ENCODE data around the gene HMGN2.
"Not testable (repeated sequence)": the region's sequence is repeated elsewhere in the genome, so short reads cannot be mapped to it uniquely, and the experiment has no call there.

Gene HMGN2

DNA sequence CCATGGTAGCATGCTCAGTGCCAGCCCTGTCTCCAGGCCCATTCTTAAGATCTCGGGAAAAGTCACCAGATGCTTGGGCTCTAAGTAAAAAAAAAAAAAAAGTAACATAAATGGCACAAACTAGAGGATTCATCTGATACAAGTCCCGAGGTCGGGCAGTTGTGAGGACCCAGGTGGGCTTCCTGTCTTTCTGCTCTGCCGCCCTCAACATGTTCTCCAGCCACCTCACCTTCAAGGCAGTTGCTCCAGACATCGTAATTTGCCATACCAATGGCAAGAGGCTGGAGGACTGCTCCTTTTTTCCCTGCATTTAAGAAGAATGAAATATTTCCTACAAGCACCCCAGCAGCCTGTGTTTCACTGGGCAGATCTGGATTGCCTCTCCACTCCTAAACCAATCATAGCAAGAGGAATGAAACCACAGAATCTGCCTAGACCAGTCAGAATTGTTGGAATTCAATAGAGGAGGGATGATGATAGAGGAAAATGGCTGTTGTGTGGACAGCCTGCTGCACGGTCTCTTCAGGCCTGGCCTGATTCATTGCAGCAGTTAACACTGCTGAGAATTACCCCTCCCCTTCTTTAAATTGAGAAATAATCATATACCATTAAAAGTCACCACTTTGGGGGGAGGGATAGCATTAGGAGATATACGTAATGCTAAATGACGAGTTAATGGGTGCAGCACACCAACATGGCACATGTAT, 5.4 kb downstream of the HMGN2 start:
- FAIRE-seq = no peak

DNA sequence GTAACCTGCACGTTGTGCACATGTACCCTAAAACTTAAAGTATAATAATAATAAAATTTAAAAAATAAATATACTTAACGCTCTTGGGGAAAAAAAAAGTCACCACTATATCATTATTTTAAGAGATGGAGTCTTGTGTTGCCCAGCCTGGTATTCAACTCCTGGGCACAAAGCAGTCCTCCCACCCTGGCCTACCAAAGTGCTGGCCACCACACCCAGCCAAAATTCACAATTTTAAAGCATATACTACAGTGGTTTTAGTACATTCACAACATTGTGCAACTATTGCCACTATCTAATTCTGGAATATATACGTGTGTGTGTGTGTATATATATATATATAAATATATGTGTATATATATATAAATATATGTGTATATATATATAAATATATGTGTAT, 5.9 kb downstream of the HMGN2 start:
- FAIRE-seq = no peak

DNA sequence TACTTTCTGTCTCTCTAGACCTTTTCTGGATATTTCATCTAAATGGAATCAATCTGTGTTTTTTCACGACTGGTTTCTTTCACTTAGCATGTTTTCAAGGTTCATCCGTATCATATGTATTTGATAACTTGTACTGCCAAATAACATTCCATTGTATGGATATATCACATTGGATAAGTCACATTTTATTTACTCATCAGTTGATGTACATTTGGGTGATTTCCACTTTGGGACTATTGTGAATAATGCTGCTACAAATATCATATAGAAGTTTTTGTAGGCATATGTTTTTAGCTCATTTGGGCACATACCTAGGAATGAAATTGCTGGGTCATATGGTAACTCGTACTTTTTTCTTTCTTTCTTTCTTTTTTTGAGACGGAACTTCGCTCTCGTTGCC, 6.7 kb downstream of the HMGN2 start:
- FAIRE-seq = no peak

DNA sequence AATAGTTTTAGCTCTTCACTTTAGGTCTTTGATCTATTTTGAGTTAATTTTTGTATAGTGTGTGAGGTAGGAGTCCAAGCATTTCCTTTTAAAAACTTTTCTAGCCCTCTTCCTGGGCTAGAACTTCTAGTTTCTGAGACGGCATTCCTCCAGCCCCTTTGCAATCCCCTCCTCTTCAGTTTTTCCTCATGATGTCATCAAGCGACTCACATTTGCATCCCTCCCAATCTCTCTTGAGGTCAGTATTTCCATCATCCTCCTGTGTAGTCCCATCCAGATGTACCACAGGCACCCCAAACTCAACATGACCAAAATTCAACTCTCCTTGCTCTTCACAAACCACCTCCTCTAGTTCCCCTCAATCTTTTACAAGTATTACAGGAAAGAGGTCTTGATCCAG, 10.7 kb downstream of the HMGN2 start:
- no peak for FAIRE-seq

DNA sequence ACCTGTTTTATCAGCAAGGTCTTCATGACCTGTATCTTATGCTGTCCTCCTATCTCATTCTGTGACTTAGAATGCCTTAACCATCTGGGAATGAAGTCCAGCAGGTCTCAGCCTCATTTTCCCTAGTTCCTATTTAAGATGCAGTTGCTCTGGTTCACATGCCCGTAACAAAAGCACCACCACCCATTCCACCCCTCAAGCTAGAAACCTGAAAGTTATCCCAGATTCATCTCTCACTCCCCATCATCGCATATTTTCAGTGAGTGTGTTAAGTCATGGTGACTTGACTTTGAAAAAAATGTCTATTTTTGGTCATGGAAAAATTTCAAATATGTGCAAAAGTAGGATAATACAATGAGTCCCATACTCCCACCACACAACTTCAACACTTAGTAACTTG, 11.7 kb downstream of the HMGN2 start:
- FAIRE-seq = no peak

DNA sequence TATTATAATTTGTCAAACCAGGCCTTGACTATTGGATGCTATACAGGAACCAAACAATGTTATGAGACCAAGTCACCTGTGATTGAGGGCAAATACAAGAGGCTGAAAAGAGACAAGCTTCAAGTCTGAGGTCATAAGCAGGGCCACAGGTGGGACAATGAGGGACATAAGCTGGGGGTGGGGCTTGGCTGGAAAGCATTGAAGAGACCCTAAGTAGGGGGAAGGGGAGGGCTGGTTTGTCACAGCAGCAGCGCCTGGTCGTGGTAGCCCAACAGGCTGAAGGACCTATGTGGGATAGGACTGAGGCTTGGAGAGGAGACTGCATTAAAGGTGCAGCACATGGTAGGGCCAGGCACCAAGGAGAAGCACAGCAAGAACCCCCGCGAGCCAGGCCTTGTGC, 17.9 kb downstream of the HMGN2 start:
- FAIRE-seq = no peak

DNA sequence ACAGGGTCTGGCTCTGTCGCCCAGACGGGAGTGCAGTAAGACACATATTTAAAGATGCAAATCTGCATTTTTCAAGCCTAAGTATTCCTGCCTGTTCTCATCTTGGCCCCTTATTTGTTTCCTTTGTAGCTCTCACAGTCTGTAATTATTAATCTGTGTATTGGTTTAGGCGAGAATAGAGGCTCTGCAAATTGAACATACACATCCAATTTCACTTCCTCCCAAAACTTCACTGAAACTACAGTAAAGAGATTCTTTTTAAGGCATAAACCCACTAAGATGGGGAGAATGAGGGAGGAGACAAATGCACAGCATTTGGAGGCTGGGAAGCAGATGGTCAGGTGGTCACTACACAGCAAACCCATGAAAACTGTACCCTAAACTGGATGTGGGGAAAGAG, 21.0 kb downstream of the HMGN2 start:
- no peak for FAIRE-seq

DNA sequence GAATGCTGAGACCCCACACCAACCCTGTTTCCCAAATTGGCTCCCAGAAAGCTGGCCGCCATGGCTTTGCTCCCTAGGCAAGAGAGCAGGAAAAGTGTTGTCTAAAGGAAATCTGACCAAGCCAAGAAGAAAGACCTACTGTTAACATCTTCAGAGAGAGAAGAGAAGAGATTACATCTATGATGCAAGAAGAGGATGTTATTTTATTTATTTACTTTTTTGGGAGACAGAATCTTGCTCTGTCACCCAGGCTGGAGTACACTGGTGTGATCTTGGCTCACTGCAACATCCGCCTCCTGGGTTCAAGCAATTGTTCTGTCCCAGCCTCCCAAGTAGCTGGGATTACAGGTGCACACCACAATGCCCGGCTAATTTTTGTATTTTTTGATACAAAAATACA, 21.7 kb downstream of the HMGN2 start:
- FAIRE-seq = no peak

DNA sequence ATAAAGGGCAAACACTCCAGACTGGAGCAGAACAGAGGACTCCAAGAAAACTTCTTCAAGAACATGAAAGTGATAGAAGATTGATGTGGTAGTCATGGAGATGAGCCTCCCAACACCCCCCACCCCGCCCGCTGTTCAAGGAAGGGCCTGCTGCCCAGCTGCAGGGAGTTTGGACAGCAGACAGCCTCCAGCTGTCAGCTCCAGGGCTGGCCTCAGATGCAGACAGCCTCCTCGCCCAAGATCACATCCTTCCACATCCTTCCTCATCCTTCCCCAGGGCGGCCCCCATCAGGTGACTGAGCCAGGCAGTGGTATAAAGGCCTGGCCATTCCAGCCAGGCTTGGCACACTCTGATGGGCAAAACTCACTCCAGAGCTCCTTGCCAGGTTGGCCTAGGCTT, 24.6 kb downstream of the HMGN2 start:
- FAIRE-seq = no peak

DNA sequence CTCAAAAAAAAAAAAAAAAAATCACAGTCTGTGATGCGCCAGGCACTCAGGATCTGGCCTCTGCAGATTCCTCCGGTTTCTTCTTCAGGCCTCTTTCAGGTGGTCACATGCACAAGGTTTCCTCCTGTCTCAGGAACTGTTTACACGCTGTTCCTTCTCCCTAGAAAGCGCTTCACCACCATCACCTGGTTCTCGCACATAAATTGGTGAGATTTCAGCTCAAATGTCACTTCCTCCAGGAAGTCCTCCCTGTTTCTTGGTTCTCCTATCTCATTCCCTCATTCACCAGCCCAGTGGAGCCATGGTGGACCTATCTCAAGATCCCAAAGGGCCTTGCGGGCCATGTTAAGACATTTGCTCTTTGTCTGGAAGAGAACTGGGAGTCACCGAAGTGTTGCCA, 26.7 kb downstream of the HMGN2 start:
- no peak for FAIRE-seq

DNA sequence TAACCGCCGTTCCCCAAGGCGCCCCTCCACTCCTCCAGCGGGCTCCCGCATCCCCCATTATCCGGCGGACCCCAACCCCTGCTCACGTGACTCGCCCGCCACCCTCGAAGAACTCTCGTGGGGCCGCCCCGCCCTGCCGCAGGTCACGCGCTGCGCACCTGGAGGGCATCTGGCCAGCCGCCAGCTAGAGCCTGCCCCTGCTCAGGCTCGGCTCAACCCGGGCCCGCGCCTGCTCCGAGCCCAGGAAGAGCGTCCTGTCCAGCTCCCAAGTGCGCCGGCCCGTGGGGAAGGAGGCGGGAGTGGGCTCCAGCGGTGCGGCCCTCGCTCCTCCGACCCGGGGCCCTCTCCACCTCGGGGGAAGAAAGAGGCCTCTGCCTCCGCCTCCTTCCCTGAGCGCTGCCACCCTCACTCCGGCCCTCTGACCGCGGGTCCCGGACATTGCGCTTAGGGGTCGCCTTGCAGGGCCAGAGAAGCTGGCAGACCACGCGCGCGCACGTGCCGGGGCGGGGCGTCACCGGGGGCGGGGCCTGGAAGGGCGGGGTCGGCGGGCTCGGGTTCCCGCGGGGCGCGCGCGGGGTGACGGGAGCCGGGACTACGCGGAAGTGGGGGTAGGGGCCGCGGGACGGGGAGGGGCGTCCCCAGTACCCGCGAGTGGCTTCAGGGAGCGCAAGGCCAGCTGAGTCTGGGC, 28.4 kb downstream of the HMGN2 start:
- FAIRE-seq = no peak

DNA sequence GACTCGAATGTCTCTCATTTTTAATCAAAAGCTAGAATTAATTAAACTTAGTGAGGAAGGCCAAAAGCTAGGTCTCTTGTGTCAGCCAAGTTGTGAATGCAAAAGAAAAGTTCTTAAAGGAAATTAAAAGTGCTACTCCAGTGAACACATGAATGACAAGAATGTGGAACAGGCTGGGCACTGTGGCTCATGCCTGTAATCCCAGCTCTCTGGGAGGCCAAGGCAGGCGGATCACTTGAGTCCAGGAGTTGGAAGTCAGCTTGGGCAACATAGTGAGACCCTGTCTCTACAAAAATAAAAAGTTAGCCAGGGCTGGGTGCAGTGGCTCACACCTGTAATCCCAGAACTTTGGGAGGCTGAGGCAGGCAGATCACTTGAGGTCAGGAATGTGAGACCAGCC, 38.5 kb downstream of the HMGN2 start:
- not testable (repeated sequence) for FAIRE-seq

DNA sequence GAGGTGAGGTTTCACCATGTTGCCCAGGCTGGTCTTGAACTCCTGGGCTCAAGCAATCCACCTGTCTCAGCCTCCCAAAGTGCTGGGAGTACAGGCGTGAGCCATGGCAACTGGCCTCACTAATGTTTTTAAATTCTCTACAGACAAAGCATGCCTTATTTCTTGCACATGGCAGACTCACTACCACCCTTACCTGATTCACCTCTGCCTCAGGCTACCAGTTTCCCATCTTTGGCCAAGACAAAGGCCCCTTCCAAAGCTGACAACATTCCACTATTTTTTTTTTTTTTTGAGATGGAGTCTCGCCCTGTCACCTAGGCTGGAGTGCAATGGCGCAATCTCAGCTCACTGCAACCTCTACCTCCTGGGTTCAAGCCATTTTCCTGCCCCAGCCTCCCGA, 43.6 kb downstream of the HMGN2 start:
- not testable (repeated sequence) for FAIRE-seq

DNA sequence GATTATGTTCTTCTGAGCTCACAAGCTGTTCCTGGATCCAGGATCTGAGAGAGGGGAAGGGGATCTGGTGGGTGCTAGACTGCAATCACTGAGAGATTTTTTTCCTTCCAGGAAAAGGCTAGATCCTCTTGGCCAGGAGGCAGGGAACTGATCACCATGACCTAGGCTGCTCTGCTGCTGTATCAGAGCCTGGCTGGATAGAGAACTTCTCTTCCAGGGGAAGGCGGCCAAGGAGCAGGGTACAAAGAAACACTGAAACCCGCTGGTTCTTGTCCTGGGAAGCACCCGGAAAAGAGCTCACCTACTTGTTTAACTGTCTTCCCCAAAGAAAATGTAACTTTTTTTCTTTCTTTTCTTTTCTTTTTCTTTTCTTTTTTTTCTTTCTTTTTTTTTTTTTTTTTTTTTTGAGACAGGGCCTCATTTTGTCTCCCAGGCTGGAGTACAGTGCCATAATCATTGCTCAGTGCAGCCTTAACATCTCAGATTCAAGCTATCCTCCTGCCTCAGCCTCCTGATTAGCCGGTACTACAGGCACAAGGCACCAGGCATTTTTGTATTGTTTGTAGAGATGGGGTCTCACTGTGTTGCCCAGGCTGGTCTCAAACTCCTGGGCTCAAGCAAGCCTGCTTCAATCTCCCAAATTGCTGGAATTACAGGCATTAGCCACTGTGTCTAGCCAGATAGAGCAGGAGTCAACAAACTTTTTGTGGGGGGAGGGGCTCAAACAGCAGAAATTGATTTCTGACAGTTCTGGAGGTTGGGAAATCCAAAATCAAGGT, 44.9 kb downstream of the HMGN2 start:
- no peak for FAIRE-seq

DNA sequence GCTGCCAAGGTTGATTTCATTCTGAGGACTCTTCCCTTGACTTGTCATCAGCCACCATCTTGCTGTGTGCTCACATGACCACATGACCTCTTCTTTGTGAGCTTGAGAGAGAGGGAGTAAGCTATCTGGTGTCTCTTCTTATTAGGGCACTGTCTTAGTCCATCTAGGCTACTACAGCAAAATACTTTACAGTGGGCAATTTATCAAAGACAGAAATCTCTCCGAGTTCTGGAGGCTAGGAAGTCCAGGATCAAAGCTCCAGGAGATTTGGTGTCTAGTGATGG, 45.5 kb downstream of the HMGN2 start:
- no peak for FAIRE-seq

DNA sequence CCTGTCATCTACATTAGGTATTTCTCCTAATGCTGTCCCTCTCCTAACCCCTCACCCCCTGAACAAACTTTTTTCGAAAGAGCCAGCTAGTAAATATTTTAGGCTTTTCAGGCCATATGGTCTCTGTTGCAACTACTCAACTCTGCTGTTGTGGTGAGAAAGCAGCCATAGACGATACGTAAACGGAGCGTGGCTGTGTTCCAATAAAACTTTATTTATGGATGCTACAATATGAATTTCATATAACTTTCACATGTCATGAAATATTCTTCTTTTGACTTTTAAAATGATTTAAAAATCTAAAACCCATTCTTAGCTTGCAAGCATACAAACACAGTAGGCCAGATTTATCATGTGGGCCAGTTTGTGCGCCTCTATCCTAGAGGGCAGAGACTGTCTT, 46.1 kb downstream of the HMGN2 start:
- no peak for FAIRE-seq

DNA sequence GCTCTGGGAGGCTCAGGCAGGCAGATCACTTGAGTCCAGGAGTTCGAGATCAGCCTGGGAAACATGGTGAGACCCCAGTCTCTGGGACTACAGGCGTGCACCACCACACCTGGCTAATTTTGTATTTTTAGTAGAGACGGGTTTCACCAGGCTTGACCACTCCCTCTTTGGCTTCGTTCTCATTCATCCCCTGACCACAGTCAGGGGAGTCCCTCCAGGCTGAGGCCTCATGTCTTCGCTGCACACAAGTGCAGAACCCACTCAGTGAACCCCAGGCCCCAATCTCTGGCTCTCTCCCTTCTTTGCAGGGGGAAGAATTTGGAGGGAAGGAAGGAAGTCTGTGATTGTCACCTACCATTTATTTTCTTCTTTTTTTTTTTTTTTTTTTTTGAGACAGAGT, 48.1 kb downstream of the HMGN2 start:
- FAIRE-seq = no peak

DNA sequence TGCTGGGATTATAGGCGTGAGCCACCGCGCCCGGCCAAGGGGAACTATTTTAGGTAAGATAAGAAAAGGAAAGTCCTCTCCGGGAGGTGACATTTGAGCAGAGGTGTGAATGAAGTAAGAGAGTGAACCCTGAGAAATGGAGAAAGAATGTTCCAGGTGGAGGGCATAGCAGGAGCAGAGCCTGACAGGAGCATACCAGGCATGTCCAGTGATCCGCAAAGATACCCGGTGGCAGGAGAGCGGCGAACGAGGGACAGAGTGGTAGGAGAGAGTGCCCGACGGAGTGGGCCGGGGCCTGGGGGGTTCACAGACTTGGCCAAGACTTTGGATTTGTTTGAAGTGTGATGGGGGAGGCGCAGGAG, 49.4 kb downstream of the HMGN2 start:
- no peak for FAIRE-seq

DNA sequence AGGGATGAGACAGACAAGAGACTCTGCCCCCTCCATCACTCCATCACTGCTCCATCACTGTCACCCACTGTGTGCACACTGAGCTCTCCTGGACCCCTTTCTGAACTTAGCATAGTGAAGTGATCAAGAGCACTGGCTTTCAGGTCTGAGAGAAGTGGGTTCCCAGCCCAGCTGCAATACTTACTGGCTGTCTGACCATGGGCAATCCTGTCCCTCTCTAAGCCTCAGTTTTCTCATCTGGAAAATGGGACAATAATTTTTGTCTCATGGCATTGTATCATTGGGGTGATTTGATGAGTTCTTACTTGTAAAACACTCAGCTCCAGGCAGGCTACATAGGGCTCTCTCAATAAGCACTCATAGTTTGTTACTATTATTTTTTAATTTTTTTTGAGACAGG, 49.8 kb downstream of the HMGN2 start:
- FAIRE-seq = no peak

DNA sequence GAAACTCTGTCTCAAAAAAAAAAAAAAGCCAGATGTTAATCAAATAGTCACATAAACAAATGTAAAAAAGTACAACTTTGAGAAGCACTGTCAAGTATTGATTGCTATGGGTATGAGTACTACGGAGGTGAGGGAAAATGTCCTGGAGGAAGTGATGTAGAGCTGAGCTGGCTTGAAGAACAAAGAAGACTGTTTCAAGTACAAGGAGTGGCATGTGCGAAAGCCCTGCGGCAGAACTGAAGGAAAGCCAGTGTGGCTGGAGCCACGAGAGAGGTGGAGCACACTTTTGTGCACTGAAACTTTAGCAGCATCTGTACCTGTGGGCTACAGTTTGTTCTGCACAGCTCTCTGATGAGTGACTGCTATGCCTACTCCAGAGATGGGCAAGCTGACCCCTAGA, 51.9 kb downstream of the HMGN2 start:
- FAIRE-seq = no peak

All from islet of Langerhans (tissue), 1 donor.